Breast epithelium (tissue), 3 donors: Measurements from ENCODE around the gene RNF180.

ENCODE experiments used
- CTCF ChIP-seq, 3 donors: fragments of 450-650 bp; IDR thresholded peaks; one replicate each; pipeline ENCODE4 v1.5.1; 2016 to 2017; ENCODE audit warnings: antibody characterized with exemption in 3 of 3, mild to moderate bottlenecking in 3 of 3, moderate library complexity in 3 of 3
- POLR2A ChIP-seq: fragments of 450-650 bp; IDR thresholded peaks from one replicate; pipeline ENCODE4 v1.6.1; 2016; ENCODE audit warnings: antibody characterized with exemption, mild to moderate bottlenecking, moderate library complexity
- POLR2AphosphoS5 ChIP-seq, 3 donors: sonication (generic); formaldehyde crosslinking; IDR thresholded peaks; one replicate each; pipeline ENCODE4 v1.6.1; 2017; ENCODE audit warnings: antibody characterized with exemption in 3 of 3

GRCh38 chr5:64195981-64196380 lies 30.3 kb downstream of the RNF180 start:
- no peak for TF ChIP-seq CTCF (IDR thresholded peaks at IDR 0.05)
- TF ChIP-seq POLR2AphosphoS5 (IDR thresholded peaks at IDR 0.05), result no peak
- no peak for TF ChIP-seq POLR2A
